ENCODE results near the gene ATXN7L1. TPM values are rescaled to one million over a fixed set of nuclear protein-coding genes. Genes with fewer than 3 reads are reported as not detected.

ATXN7L1 gene
- total RNA-seq, 1 experiment from 2014 or later: 38.5 TPM

GRCh38 chr7:105664816-105665525, 211.4 kb downstream of the ATXN7L1 start:
- ATAC-seq (peak; percentile 79), DNase-seq (ENCODE audit: low spot score) (peak; percentile 56)
- Mint-ChIP-seq H3K9me3 (peaks cover 4% of the 10 kb centered on the region; the same call in 1 of the 2 replicates), H3K27me3 (ENCODE audit: low read depth) (no peaks in the 10 kb centered on the region), H3K4me3 (no peak overlapping the region), H3K36me3 (peaks cover 41% of the 10 kb centered on the region), H3K27ac (peak overlapping the region; percentile 90), H3K4me1 (peaks cover 31% of the 10 kb centered on the region)
- no peak for TF ChIP-seq PRDM15 (CRISPR knock-in tag; IDR thresholded peaks at IDR 0.05)
- TF ChIP-seq ATF1 (CRISPR knock-in tag; IDR thresholded peaks at IDR 0.05): no peak
- no peak for TF ChIP-seq ZNF671 (CRISPR knock-in tag; IDR thresholded peaks at IDR 0.05)
- TF ChIP-seq E2F5 (CRISPR knock-in tag; IDR thresholded peaks at IDR 0.05): no peak
- no peak for TF ChIP-seq ZNF425 (CRISPR knock-in tag; conservative IDR thresholded peaks at IDR 0.05)
- TF ChIP-seq MXD4 (CRISPR knock-in tag; IDR thresholded peaks at IDR 0.05; ENCODE audit: borderline replicate concordance): no peak
- no peak for TF ChIP-seq HMGXB4 (CRISPR knock-in tag; IDR thresholded peaks at IDR 0.05)
- TF ChIP-seq ETV6 (CRISPR knock-in tag; IDR thresholded peaks at IDR 0.05): peak; percentile 9; the same call in 1 of the 2 replicates
- ChIA-PET CTCF (interaction anchor here (1.0 to 10.5 kb wide), 2 partner anchors 8 to 270 kb away, joined by 3 to 54 read pairs; no protein-coding TSS in a partner anchor), POLR2A (interaction anchor here (1.0 kb wide), 1 partner anchor 22 kb away, joined by 3 read pairs; no protein-coding TSS in a partner anchor)

- CTCF ChIA-PET: interaction anchor here (0.6 to 1.7 kb wide), 7 partner anchors 11 to 328 kb away, joined by 3 to 9 read pairs (median 4); no protein-coding TSS in a partner anchor
Observed at GRCh38 chr7:105662998-105663397, 213.4 kb downstream of the ATXN7L1 start.

More at GRCh38 chr7:105662998-105663397, 213.4 kb downstream of the ATXN7L1 start:
- H3K36me3 Mint-ChIP-seq: peaks cover 52% of the 10 kb centered on the region
- H3K4me3 Mint-ChIP-seq: no peak overlapping the region
- H3K9me3 Mint-ChIP-seq: peaks cover 4% of the 10 kb centered on the region; the same call in 1 of the 2 replicates
- no peak for DNase-seq (ENCODE audit: low spot score)
- no peak for TF ChIP-seq ZNF317 (CRISPR knock-in tag; IDR thresholded peaks at IDR 0.05; ENCODE audit: borderline replicate concordance, low read depth)
- no peak for TF ChIP-seq ZNF219 (CRISPR knock-in tag; IDR thresholded peaks at IDR 0.05; ENCODE audit: borderline replicate concordance)
- no peak for TF ChIP-seq FOXP1 (CRISPR knock-in tag; IDR thresholded peaks at IDR 0.05; ENCODE audit: borderline replicate concordance)
- no peak for TF ChIP-seq ATF6 (CRISPR knock-in tag; IDR thresholded peaks at IDR 0.05)
- TF ChIP-seq JAZF1 (CRISPR knock-in tag; IDR thresholded peaks at IDR 0.05): no peak
- TF ChIP-seq ZBTB21 (CRISPR knock-in tag; IDR thresholded peaks at IDR 0.05; ENCODE audit: borderline replicate concordance): no peak
- no peak for TF ChIP-seq CREB1 (CRISPR knock-in tag; IDR thresholded peaks at IDR 0.05)
- no peak for TF ChIP-seq ATF3 (CRISPR knock-in tag; conservative IDR thresholded peaks at IDR 0.05)
- TF ChIP-seq TEAD4 (CRISPR knock-in tag; IDR thresholded peaks at IDR 0.05): no peak
- no peak for TF ChIP-seq ZBTB43 (CRISPR knock-in tag; IDR thresholded peaks at IDR 0.05)
- POLR2A ChIA-PET: interaction anchor here (0.5 to 0.6 kb wide), 2 partner anchors 244 to 331 kb away, joined by 3 to 5 read pairs; no protein-coding TSS in a partner anchor
- no peaks in the 10 kb centered on the region for H3K27me3 Mint-ChIP-seq (ENCODE audit: low read depth)
- peaks cover 30% of the 10 kb centered on the region for H3K4me1 Mint-ChIP-seq
- no peak overlapping the region for H3K27ac Mint-ChIP-seq
- no peak for ATAC-seq
